GM18498 (cell line): Measurements from ENCODE around the gene PINK1.
"Not testable (repeated sequence)": the region's sequence is repeated elsewhere in the genome, so short reads cannot be mapped to it uniquely, and the experiment has no call there.

ENCODE experiments used
- ATAC-seq: cut with Tn5 transposase; IDR thresholded peaks from one replicate; pipeline ENCODE4 v1.9.1; 2021; ENCODE audit warnings: mild to moderate bottlenecking, moderate library complexity; ENCODE audit not compliant: unreplicated experiment

Gene PINK1

DNA sequence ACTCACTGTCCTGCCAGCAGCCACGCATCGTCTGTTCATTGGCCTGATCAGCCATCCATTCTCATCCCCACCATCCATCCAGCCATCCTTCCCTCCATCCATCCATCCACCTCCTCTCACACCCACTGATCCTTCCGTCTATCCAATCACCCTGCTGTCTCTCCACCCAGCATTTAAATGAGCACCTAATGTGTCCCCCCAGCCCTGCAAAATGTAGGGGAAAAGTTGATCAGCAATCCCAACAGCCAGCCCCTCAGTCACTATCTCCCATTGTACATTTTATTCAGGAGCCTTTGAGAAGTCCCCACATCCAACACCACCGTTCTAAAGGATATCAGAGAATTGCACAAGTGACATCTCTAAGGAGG is 39.0 kb downstream of the PINK1 start:
- no peak for ATAC-seq

DNA sequence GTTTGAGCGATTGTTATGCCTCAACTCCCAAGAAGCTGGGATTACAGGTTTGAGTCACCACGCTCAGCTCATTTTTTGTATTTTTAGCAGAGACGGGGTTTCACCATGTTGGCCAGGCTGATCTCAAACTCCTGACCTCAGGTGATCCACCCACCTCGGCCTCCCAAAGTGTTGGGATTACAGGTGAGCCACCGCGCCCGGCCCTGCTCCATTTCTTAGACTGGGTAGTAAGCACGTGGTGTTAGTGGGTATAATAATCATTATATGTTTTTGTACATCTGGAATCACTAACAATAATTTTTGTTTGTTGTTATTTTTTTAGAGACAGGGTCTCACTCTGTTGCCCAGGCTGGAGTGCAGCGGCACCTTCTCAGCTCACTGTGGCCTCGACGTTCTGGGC is 40.4 kb downstream of the PINK1 start:
- not testable (repeated sequence) for ATAC-seq

- ATAC-seq, result no peak
Measured at GRCh38 chr1:20678599-20678998, 45.3 kb downstream of the PINK1 start.

- ATAC-seq, result no peak
Measured at GRCh38 chr1:20680269-20680668, 47.0 kb downstream of the PINK1 start.

DNA sequence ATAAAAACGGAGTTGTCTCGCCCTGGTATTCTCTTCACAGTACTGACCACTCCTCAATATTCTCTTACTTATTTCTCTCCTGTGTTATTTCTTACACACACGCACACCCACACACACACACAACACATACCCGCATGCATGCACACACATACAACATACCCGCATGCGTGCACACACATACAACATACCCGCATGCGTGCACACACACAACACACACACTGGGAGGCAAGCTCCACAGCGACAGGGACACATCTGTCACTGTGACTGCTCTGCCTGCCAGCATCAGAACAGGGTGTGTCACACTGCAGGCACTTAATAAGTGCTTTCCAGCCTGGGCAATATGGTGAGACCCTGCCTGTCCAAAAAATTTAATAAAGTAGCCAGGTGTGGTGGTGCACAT is 48.7 kb downstream of the PINK1 start:
- no peak for ATAC-seq

- ATAC-seq, result no peak
Measured at GRCh38 chr1:20682571-20683236, 49.4 kb downstream of the PINK1 start.

DNA sequence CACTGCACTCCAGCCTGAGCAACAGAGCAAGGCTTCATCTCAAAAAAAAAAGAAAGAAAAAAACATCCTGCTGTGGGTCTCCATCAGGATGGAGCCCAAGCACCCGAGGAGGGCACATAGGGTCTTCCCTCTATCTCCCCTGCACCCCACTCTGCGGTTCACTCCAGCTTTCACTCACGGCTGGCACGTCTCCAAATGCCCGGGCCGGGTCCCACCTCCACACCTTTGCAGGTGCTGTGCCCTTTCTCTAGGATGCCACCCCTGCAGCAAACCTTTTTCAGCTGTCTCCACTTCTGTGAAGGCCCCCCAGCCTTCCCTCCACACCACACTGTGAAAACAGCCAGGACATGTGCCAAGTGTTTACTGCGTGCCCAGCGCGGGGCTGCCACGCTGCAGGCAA is 50.4 kb downstream of the PINK1 start:
- no peak for ATAC-seq

GRCh38 chr1:20684050-20684620 is 50.9 kb downstream of the PINK1 start:
- no peak for ATAC-seq

GRCh38 chr1:20684651-20685050 is 51.4 kb downstream of the PINK1 start:
- ATAC-seq, result no peak

DNA sequence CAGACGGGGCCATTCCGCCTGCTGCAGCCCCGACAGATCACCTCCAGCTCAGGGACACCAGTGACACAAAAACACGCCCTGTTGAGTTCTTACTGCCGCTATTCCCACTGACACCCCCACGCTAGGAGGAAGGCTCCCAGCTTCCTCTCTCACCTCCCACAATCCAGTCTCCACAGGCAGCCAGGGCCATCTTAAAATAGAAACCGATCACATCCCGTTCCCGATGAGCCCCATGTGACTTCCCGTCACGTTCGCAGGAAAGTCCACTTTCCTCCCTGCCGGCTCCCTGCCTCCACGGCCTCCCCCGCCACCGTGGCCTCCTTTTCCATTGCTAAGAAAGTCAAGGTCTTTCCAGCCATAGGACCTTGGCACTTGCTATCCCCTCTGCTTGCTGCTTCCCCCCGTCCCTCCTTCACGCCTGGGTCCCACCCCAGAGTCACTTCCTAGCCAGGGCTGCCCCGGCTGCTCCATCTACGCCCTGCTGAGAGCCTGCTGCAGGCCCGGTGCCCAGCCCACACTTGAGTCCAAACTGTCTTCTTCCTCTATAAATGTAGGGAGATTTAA is 51.9 kb downstream of the PINK1 start:
- no peak for ATAC-seq

DNA sequence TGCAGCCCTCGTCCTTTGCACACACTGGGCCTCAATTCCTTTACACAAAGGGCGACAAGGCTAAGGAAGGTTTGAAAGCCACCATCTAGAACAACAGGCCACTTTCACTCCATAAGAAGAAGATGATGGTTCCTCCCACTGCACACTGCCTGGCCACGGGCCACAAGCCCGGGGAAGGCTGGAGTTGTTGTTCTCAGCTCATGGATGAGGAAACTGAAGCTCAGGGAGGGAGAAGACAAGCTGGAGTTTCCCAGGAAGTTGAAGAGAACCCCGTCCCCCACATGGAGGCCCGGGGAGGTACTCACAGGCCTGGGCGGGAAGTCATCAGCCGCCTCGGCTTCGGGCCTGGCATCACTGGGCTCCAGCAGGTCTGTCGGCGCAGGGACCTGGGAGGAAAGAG is 52.5 kb downstream of the PINK1 start:
- no peak for ATAC-seq

DNA sequence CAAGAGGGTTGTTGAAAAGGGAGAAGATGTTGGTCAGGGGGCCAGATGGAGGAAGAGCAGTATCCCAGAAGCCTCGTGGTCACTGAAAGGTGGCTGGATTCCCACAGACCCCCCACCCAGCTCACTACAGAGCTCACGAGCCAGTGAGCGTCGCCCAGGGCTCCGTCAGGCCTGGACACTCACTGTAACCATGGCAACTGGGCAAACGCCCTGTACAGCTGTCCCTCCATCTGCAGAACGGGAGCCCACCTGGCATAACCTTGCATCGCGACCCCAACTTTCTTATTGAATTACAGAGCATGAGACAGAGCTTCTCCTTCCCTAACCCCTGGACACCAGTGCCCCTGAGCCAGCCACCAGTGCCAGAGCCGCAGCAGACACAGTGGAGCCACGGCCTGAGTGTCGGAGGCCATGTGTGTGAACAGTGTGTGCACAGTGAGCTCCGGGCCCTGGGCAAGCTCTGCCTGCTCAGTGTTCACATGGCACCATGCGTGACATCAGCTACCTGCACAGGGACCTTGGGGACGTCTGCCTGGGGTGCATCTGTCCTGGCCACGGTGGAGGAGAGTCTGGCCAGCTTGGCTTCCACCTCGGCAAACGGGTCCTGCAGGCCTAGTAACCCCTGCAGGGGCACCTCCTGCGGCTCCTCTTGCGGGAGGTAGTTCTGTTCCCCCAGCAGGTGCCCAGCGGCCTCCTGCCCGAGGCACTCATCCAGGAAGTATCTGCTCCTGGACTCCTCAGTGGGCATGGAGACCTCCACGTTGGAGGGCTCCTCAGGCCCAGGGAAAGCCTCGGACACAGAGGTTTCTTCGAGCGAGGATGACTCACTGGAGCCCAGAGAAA is 53.8 kb downstream of the PINK1 start:
- no peak for ATAC-seq

DNA sequence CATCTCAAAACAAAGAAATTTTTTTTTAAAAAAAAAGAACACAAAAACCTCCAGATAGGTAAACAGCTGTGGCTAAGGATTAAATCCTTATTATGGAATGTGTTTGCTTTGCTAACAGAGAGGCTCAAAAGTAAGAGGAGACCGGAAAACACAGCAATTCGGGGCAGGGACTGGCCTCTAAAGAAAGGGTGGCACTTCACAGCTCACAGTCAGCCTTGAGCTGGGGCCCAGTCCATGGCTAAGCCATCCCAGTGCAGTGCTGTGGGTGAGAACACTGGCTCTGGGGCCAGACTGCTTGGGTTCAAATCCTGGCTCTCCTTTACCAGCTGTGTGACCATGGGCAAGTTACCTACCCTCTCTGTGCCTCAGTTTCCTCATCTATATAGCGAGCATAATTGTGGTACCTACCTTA is 56.4 kb downstream of the PINK1 start:
- ATAC-seq, result no peak

- ATAC-seq, result no peak
Measured at GRCh38 chr1:20691872-20692271, 58.6 kb downstream of the PINK1 start.

- no peak for ATAC-seq
Measured at GRCh38 chr1:20693623-20694022, 60.4 kb downstream of the PINK1 start.

DNA sequence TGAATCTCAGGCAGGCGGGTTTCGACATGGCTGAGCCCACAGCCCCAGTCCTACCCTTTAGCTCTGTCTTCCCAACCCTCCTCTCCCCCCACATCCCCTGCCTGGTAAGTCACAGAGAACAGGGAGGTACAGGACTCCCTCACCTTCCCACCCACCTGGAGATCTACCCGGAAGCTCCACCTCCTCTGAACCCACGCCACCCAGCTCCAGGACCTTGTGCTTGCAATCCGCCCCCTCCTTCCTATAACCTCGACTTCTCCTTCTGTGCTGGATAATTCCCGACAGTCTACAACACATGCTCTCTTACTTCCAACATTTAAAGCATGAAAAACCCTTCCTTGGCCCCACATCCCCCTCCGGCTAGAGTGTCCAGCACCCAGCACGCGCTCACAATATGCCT is 62.3 kb downstream of the PINK1 start:
- no peak for ATAC-seq

GRCh38 chr1:20696397-20697333 is 63.4 kb downstream of the PINK1 start:
- ATAC-seq, result peak; percentile 68

DNA sequence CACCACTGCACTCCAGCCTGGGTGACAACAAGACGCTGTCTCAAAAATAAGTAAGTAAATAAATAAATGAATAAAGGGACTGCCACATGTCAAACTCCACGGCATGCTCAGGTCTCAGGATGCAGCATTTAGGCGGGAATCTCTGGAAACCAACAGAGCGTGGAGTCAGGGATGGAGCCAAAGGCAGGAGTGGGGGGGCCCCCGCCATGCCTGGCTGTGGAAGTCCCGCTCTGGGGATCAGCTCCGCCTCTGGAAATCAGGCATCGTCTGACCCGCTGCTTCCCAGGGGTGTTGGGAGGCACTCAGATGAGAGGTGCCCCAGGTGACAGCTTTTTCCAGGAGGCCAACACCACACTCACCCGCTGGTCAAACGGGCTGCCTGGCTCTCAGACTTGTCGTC is 64.3 kb downstream of the PINK1 start:
- no peak for ATAC-seq

DNA sequence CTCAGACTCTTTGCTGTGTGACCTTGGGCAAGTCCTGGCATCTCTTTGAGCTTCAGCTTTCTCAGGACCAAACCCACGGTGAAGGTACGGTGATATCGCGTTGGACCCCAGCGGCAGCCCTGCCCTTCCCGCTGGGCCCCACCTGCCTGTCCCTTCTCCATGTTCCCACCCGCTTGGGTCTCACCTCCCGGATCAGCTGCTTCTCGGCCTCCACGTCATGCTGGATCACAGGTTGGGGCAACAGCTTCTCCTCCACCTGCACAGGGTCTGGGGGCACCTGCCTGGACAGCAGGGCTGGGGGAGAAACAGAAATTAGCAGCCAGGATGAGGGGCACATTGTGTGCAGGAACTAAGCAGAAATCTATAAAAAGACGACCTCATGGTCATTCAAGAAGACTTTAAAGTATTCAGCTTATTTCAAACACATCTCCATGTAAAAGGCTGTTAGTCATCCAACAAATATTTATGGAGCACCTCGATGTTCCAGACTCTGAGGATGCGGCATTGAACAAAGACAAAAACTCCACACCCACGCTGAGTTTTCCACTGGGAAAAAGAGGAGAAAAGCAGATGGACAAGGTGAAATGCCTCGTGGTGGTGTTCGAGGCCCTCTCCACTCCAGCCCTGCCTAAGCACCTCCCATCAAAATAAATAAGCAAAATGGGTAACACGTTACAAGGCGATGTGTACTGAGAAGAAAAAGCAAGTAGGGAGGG is 65.1 kb downstream of the PINK1 start:
- ATAC-seq, result no peak

DNA sequence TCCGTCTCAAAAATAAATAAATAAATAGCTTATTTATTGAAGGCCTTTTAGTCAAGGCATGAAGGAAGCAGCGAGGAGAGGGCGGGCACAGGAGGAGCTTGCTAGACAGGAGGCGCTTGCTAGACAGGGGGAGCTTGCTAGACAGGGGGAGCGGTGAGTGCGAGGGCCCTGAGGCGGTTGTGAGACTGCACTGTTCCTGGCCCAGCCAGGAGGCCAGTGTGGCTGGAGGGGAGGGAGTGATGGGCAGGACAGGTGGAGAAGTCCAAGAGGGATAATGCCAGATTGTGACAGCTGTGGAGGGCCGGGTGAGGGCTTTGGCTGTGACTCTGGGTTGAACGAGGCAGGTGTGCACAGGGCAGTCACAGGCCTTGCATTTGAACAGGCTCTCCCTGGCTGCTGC is 66.3 kb downstream of the PINK1 start:
- no peak for ATAC-seq
